Esophagus muscularis mucosa (tissue), 4 donors: ENCODE results near the gene TPGS1. TPM values are rescaled to one million over a fixed set of nuclear protein-coding genes. Genes with fewer than 3 reads are reported as not detected.

ENCODE experiments used
- DNase-seq: peaks from one replicate; pipeline ENCODE4 v3.0.0-alpha.2; 2017; ENCODE audit errors: extremely low spot score
- H3K27ac ChIP-seq, 4 donors: fragments of 200-600 bp; sonication (generic); replicated peaks in 1 of 4; 1 replicate in 3 of 4; 2 replicates in 1 of 4; pipeline ENCODE4 v1.5.1; 2016 to 2019; ENCODE audit warnings: mild to moderate bottlenecking in 1 of 4
- H3K27me3 ChIP-seq, 4 donors: fragments of 200-600 bp; sonication (generic); one replicate each; pipeline versions ENCODE4 v1.5.1 to v1.6.0; 2016 to 2019
- H3K36me3 ChIP-seq, 4 donors: fragments of 200-600 bp; sonication (generic); one replicate each; pipeline ENCODE4 v1.5.1; 2016 to 2019
- H3K4me1 ChIP-seq, 4 donors: fragments of 200-600 bp; sonication (generic); one replicate each; pipeline ENCODE4 v1.5.1; 2016 to 2019
- H3K4me3 ChIP-seq, 4 donors: fragments of 200-600 bp; sonication (generic); 1 replicate in 2 of 4; 2 replicates in 2 of 4; pipeline ENCODE4 v1.5.1; 2016 to 2019; ENCODE audit warnings: mild to moderate bottlenecking in 4 of 4, moderate library complexity in 1 of 4
- H3K9me3 ChIP-seq, 4 donors: fragments of 200-600 bp; sonication (generic); 1 replicate in 3 of 4; 2 replicates in 1 of 4; pipeline ENCODE4 v1.5.1; 2016 to 2019
- CTCF ChIP-seq, 3 experiments: fragments of 200-600 bp in 2 of 3; fragments of 450-650 bp in 1 of 3; sonication (generic) in 2 of 3; IDR thresholded peaks; one replicate each; pipeline ENCODE4 v1.5.1; 2017 to 2019; ENCODE audit warnings: antibody characterized with exemption in 3 of 3, mild to moderate bottlenecking in 2 of 3, moderate library complexity in 1 of 3
- EP300 ChIP-seq: sonication (generic); formaldehyde crosslinking; IDR thresholded peaks from one replicate; pipeline ENCODE4 v1.6.1; 2017; ENCODE audit warnings: antibody characterized with exemption
- POLR2A ChIP-seq: fragments of 450-650 bp; IDR thresholded peaks from one replicate; pipeline ENCODE4 v1.6.1; 2017; ENCODE audit warnings: antibody characterized with exemption, moderate library complexity, mild to moderate bottlenecking, low read depth
- POLR2AphosphoS5 ChIP-seq, 2 donors: sonication (generic); formaldehyde crosslinking; IDR thresholded peaks; one replicate each; pipeline ENCODE4 v1.6.1; 2017; ENCODE audit warnings: antibody characterized with exemption in 2 of 2
- WGBS: methylation state at CpG from one replicate; pipeline ENCODE4 v1.1.5; 2018; 5-methylcytosine and 5-hydroxymethylcytosine counted together
- intact Hi-C: fragments of 100-400 bp; cut with DNase I; formaldehyde crosslinking; loops from one replicate; pipeline ENCODE4 v1.15.1; 2023
- total RNA-seq, 4 donors: library from RNA; depleted of rRNA; stranded (reverse); fragments of >200 nt; gene quantifications; one replicate each; pipeline versions ENCODE4 v1.1.0 to v1.2.1, GENCODE V29; 2016

TPGS1 gene
- total RNA-seq, 4 donors from 2014 or later: 61.7 to 86.6 (median 64.4) TPM

GRCh38 chr19:465056-465816, 42.1 kb upstream of the TPGS1 start:
- Histone ChIP-seq H3K4me1 (peaks cover 12 to 17% (median 17%) of the 10 kb centered on the region in 4 donors), H3K9me3 (no peaks in the 10 kb centered on the region), H3K27me3 (peaks cover 0 to 18% (median 0%) of the 10 kb centered on the region in 4 donors), H3K4me3 (no peak overlapping the region), H3K36me3 (no peaks in the 10 kb centered on the region), H3K27ac (no peak overlapping the region)
- 94% methylated on average over 3 of the region's 3 CpGs for WGBS
- intact Hi-C loops: no loop called here
- no peak for TF ChIP-seq POLR2AphosphoS5 (IDR thresholded peaks at IDR 0.05)
- TF ChIP-seq EP300: no peak
- no peak for TF ChIP-seq POLR2A
- no peak for TF ChIP-seq CTCF (IDR thresholded peaks at IDR 0.05)
- DNase-seq: no peak

- Histone ChIP-seq H3K4me3 (no peak overlapping the region), H3K4me1 (no peaks in the 10 kb centered on the region), H3K9me3 (no peaks in the 10 kb centered on the region), H3K27ac (no peak overlapping the region), H3K27me3 (no peaks in the 10 kb centered on the region), H3K36me3 (no peaks in the 10 kb centered on the region)
- intact Hi-C loops: no loop called here
- WGBS: 70% methylated on average over 11 of the region's 11 CpGs
- no peak for DNase-seq
- no peak for TF ChIP-seq POLR2A
- no peak for TF ChIP-seq CTCF (IDR thresholded peaks at IDR 0.05)
- no peak for TF ChIP-seq POLR2AphosphoS5 (IDR thresholded peaks at IDR 0.05)
- TF ChIP-seq EP300: no peak
Observed at GRCh38 chr19:467554-467953, 39.7 kb upstream of the TPGS1 start.

GRCh38 chr19:468587-469256, 38.6 kb upstream of the TPGS1 start:
- WGBS: 82% methylated on average over 11 of the region's 27 CpGs
- Histone ChIP-seq H3K27ac (no peak overlapping the region), H3K9me3 (no peaks in the 10 kb centered on the region), H3K27me3 (no peaks in the 10 kb centered on the region), H3K4me1 (no peaks in the 10 kb centered on the region), H3K36me3 (no peaks in the 10 kb centered on the region), H3K4me3 (no peak overlapping the region)
- no peak for DNase-seq
- TF ChIP-seq POLR2AphosphoS5 (IDR thresholded peaks at IDR 0.05): no peak
- TF ChIP-seq POLR2A: no peak
- TF ChIP-seq CTCF (IDR thresholded peaks at IDR 0.05): no peak
- no peak for TF ChIP-seq EP300
- intact Hi-C loops: no loop called here

- no peaks in the 10 kb centered on the region for H3K9me3 ChIP-seq
- H3K4me3 ChIP-seq: no peak overlapping the region
- intact Hi-C loops: no loop called here
- H3K36me3 ChIP-seq: no peaks in the 10 kb centered on the region
- H3K27me3 ChIP-seq: no peaks in the 10 kb centered on the region
- 78% methylated on average over 7 of the region's 7 CpGs for WGBS
- H3K4me1 ChIP-seq: peaks cover 0 to 1% (median 0%) of the 10 kb centered on the region in 4 donors
- no peak for DNase-seq
- TF ChIP-seq POLR2A: no peak
- TF ChIP-seq CTCF (IDR thresholded peaks at IDR 0.05): no peak
- TF ChIP-seq EP300: no peak
- no peak overlapping the region for H3K27ac ChIP-seq
Observed at GRCh38 chr19:469833-470232, 37.5 kb upstream of the TPGS1 start.
